Gastroesophageal sphincter (tissue), 4 donors: ENCODE data around the gene CYTH2. TPM values are rescaled to one million over a fixed set of nuclear protein-coding genes. Genes with fewer than 3 reads are reported as not detected.

Experiments used
- ATAC-seq: fragments of 150-250 bp; one replicate; pipeline ENCODE4 v1.9.1; 2016; ENCODE audit warnings: mild to moderate bottlenecking, moderate library complexity
- H3K27ac ChIP-seq, 4 donors: fragments of 200-600 bp; sonication (generic) in 3 of 4; 1 replicate in 3 of 4; 2 replicates in 1 of 4; pipeline ENCODE4 v1.5.1; 2016 to 2019
- H3K27me3 ChIP-seq: fragments of 200-600 bp; sonication (generic); one replicate; pipeline ENCODE4 v1.5.1; 2019
- H3K36me3 ChIP-seq, 2 donors: fragments of 200-600 bp; sonication (generic); one replicate each; pipeline ENCODE4 v1.5.1; 2019; ENCODE audit warnings: control low read depth in 1 of 2
- H3K4me1 ChIP-seq, 3 donors: fragments of 200-600 bp; sonication (generic); 1 replicate in 2 of 3; 2 replicates in 1 of 3; pipeline ENCODE4 v1.5.1; 2016 to 2019; ENCODE audit warnings: control low read depth in 2 of 3
- H3K4me3 ChIP-seq, 2 donors: fragments of 200-600 bp; sonication (generic); one replicate each; pipeline ENCODE4 v1.5.1; 2019; ENCODE audit warnings: mild to moderate bottlenecking in 1 of 2, moderate library complexity in 1 of 2
- H3K9me3 ChIP-seq, 3 donors: fragments of 200-600 bp; sonication (generic); one replicate each; pipeline ENCODE4 v1.5.1; 2017 to 2019; ENCODE audit warnings: control low read depth in 2 of 3
- CTCF ChIP-seq, 4 experiments: fragments of 200-600 bp in 2 of 4; fragments of 450-650 bp in 2 of 4; sonication (generic) in 1 of 4; IDR thresholded peaks; one replicate each; pipeline ENCODE4 v1.5.1; 2017 to 2019; ENCODE audit warnings: antibody characterized with exemption in 4 of 4, mild to moderate bottlenecking in 2 of 4, moderate library complexity in 2 of 4
- EP300 ChIP-seq: sonication (generic); formaldehyde crosslinking; IDR thresholded peaks from one replicate; pipeline ENCODE4 v1.6.1; 2017; ENCODE audit warnings: antibody characterized with exemption, mild to moderate bottlenecking
- POLR2A ChIP-seq, 2 donors: fragments of 450-650 bp; IDR thresholded peaks; one replicate each; pipeline ENCODE4 v1.6.1; 2017; ENCODE audit warnings: antibody characterized with exemption in 2 of 2, mild to moderate bottlenecking in 2 of 2, moderate library complexity in 1 of 2
- POLR2AphosphoS5 ChIP-seq: sonication (generic); formaldehyde crosslinking; IDR thresholded peaks from one replicate; pipeline ENCODE4 v1.6.1; 2017; ENCODE audit warnings: antibody characterized with exemption
- WGBS, 2 donors: methylation state at CpG; one replicate each; pipeline ENCODE4 v1.1.5; 2018; ENCODE audit warnings: low coverage in 1 of 2; 5-methylcytosine and 5-hydroxymethylcytosine counted together
- total RNA-seq, 4 donors: library from RNA; depleted of rRNA; stranded (reverse); fragments of >200 nt; gene quantifications; one replicate each; pipeline ENCODE4 v1.1.0, GENCODE V29; 2016

CYTH2 gene
- total RNA-seq, 4 donors from 2014 or later: 28.6 to 56.7 (median 47.0) TPM

GRCh38 chr19:48469934-48470680 is 938 bp downstream of the CYTH2 start:
- WGBS, 2 donors: 14 to 25% methylated on average over 2 to 6 of the region's 20 CpGs
- Histone ChIP-seq H3K4me1 (peaks cover 0 to 37% (median 11%) of the 10 kb centered on the region in 3 donors), H3K4me3 (peak overlapping the region; percentile 93 to 98), H3K27ac (peak overlapping the region; percentile 91 to 99 (median 96)), H3K9me3 (no peaks in the 10 kb centered on the region), H3K27me3 (no peaks in the 10 kb centered on the region), H3K36me3 (peaks cover 0 to 50% of the 10 kb centered on the region in 2 donors)
- TF ChIP-seq EP300 (no peak), CTCF (IDR thresholded peaks at IDR 0.05) (no peak), POLR2A (IDR thresholded peaks at IDR 0.05) (no peak), POLR2AphosphoS5 (no peak)
- ATAC-seq: no peak

- 81 to 83% methylated on average over 4 to 6 of the region's 10 CpGs for WGBS, 2 donors
- Histone ChIP-seq H3K4me3 (no peak overlapping the region), H3K27me3 (no peaks in the 10 kb centered on the region), H3K9me3 (no peaks in the 10 kb centered on the region), H3K36me3 (peaks cover 0 to 58% of the 10 kb centered on the region in 2 donors), H3K27ac (no peak overlapping the region), H3K4me1 (peaks cover 0 to 37% (median 11%) of the 10 kb centered on the region in 3 donors)
- TF ChIP-seq POLR2AphosphoS5 (no peak), EP300 (no peak), CTCF (IDR thresholded peaks at IDR 0.05) (no peak), POLR2A (IDR thresholded peaks at IDR 0.05) (no peak)
- no peak for ATAC-seq
Measured at GRCh38 chr19:48470856-48471255, 1.7 kb downstream of the CYTH2 start.

GRCh38 chr19:48471836-48472235 is 2.7 kb downstream of the CYTH2 start:
- peaks cover 0 to 68% of the 10 kb centered on the region in 2 donors for H3K36me3 ChIP-seq
- H3K4me3 ChIP-seq: no peak overlapping the region
- no peak overlapping the region for H3K27ac ChIP-seq
- no peaks in the 10 kb centered on the region for H3K9me3 ChIP-seq
- no peaks in the 10 kb centered on the region for H3K27me3 ChIP-seq
- H3K4me1 ChIP-seq: peaks cover 0 to 37% (median 11%) of the 10 kb centered on the region in 3 donors
- 80 to 95% methylated on average over 1 to 4 of the region's 4 CpGs for WGBS, 2 donors
- no peak for TF ChIP-seq POLR2A (IDR thresholded peaks at IDR 0.05)
- no peak for TF ChIP-seq EP300
- TF ChIP-seq POLR2AphosphoS5: no peak
- TF ChIP-seq CTCF (IDR thresholded peaks at IDR 0.05): no peak
- ATAC-seq: no peak

GRCh38 chr19:48473161-48473966 is 4.2 kb downstream of the CYTH2 start:
- WGBS, 2 donors: 82 to 85% methylated on average over 6 to 7 of the region's 14 CpGs
- TF ChIP-seq POLR2A (IDR thresholded peaks at IDR 0.05) (no peak), POLR2AphosphoS5 (no peak), CTCF (IDR thresholded peaks at IDR 0.05) (no peak), EP300 (no peak)
- no peak overlapping the region for H3K4me3 ChIP-seq
- no peak overlapping the region for H3K27ac ChIP-seq
- H3K9me3 ChIP-seq: no peaks in the 10 kb centered on the region
- ATAC-seq: no peak
- H3K36me3 ChIP-seq: peaks cover 0 to 83% of the 10 kb centered on the region in 2 donors
- H3K4me1 ChIP-seq: peaks cover 0 to 31% (median 7%) of the 10 kb centered on the region in 3 donors
- no peaks in the 10 kb centered on the region for H3K27me3 ChIP-seq
